HuH-7 (cell line): Measurements from ENCODE around the gene IQSEC2.
A peak's percentile ranks its signal among the peaks of the same experiment; 100 is the strongest.

Source experiments
- DNase-seq: peaks from one replicate; pipeline ENCODE4 v3.0.0; 2011; ENCODE audit warnings: low spot score

Gene IQSEC2

GRCh38 chrX:53281321-53281822 is at the start of gene IQSEC2:
Gene IQSEC2, minus strand, starts transcription at chrX:53281584.
- DNase-seq: no peak

- no peak for DNase-seq
Observed at GRCh38 chrX:53330331-53330730, 48.9 kb upstream of the IQSEC2 start.

GRCh38 chrX:53324803-53325202 is 43.4 kb upstream of the IQSEC2 start:
- DNase-seq: no peak

GRCh38 chrX:53324085-53324484 is 42.7 kb upstream of the IQSEC2 start:
- DNase-seq: no peak

GRCh38 chrX:53323196-53323595 is 41.8 kb upstream of the IQSEC2 start:
- no peak for DNase-seq

- no peak for DNase-seq
Observed at GRCh38 chrX:53321943-53322497, 40.6 kb upstream of the IQSEC2 start.

- no peak for DNase-seq
Observed at GRCh38 chrX:53321230-53321942, 40.0 kb upstream of the IQSEC2 start.

GRCh38 chrX:53320543-53321229 is 39.3 kb upstream of the IQSEC2 start:
- no peak for DNase-seq

- no peak for DNase-seq
Observed at GRCh38 chrX:53319614-53320542, 38.5 kb upstream of the IQSEC2 start.

GRCh38 chrX:53318766-53319353 is 37.5 kb upstream of the IQSEC2 start:
- DNase-seq: no peak

- peak; percentile 71 for DNase-seq
Observed at GRCh38 chrX:53317365-53318069, 36.1 kb upstream of the IQSEC2 start.

- DNase-seq: no peak
Observed at GRCh38 chrX:53316860-53317237, 35.5 kb upstream of the IQSEC2 start.

GRCh38 chrX:53316111-53316859 is 34.9 kb upstream of the IQSEC2 start:
- DNase-seq: no peak

- DNase-seq: no peak
Observed at GRCh38 chrX:53313728-53314105, 32.3 kb upstream of the IQSEC2 start.

GRCh38 chrX:53312946-53313727 is 31.8 kb upstream of the IQSEC2 start:
- DNase-seq: peak; percentile 59

GRCh38 chrX:53309837-53310236 is 28.5 kb upstream of the IQSEC2 start:
- no peak for DNase-seq

GRCh38 chrX:53308836-53309235 is 27.5 kb upstream of the IQSEC2 start:
- DNase-seq: no peak

- DNase-seq: no peak
Observed at GRCh38 chrX:53305996-53306937, 24.9 kb upstream of the IQSEC2 start.
